GM18909 (cell line): Measurements from ENCODE around the gene LEMD1.
"Not testable (repeated sequence)": the region's sequence is repeated elsewhere in the genome, so short reads cannot be mapped to it uniquely, and the experiment has no call there.

Source experiments
- ATAC-seq: cut with Tn5 transposase; IDR thresholded peaks from one replicate; pipeline ENCODE4 v1.9.1; 2021; ENCODE audit warnings: mild to moderate bottlenecking; ENCODE audit not compliant: unreplicated experiment, poor library complexity

The LEMD1 gene

GRCh38 chr1:205387845-205388244 lies 34.0 kb downstream of the LEMD1 start:
- ATAC-seq: no peak

- not testable (repeated sequence) for ATAC-seq
Observed at GRCh38 chr1:205382990-205383389, 38.9 kb downstream of the LEMD1 start.

GRCh38 chr1:205382561-205382960 lies 39.3 kb downstream of the LEMD1 start:
- no peak for ATAC-seq

- ATAC-seq: no peak
Observed at GRCh38 chr1:205381305-205381704, 40.6 kb downstream of the LEMD1 start.

GRCh38 chr1:205380882-205381281 lies 41.0 kb downstream of the LEMD1 start:
- ATAC-seq: no peak

- ATAC-seq: no peak
Observed at GRCh38 chr1:205379056-205379455, 42.8 kb downstream of the LEMD1 start.

- ATAC-seq: no peak
Observed at GRCh38 chr1:205377355-205377754, 44.5 kb downstream of the LEMD1 start.

GRCh38 chr1:205376739-205377138 lies 45.1 kb downstream of the LEMD1 start:
- no peak for ATAC-seq

GRCh38 chr1:205375835-205376545 lies 45.9 kb downstream of the LEMD1 start:
- no peak for ATAC-seq

- ATAC-seq: no peak
Observed at GRCh38 chr1:205374210-205375078, 47.4 kb downstream of the LEMD1 start.

- ATAC-seq: no peak
Observed at GRCh38 chr1:205373798-205374175, 48.1 kb downstream of the LEMD1 start.

GRCh38 chr1:205373022-205373797 lies 48.6 kb downstream of the LEMD1 start:
- no peak for ATAC-seq

- no peak for ATAC-seq
Observed at GRCh38 chr1:205371871-205372660, 49.8 kb downstream of the LEMD1 start.

GRCh38 chr1:205370780-205371179 lies 51.1 kb downstream of the LEMD1 start:
- no peak for ATAC-seq

GRCh38 chr1:205369701-205370123 lies 52.1 kb downstream of the LEMD1 start:
- no peak for ATAC-seq

GRCh38 chr1:205368478-205368877 lies 53.4 kb downstream of the LEMD1 start:
- no peak for ATAC-seq

- no peak for ATAC-seq
Observed at GRCh38 chr1:205365945-205366463, 55.9 kb downstream of the LEMD1 start.

- ATAC-seq: not testable (repeated sequence)
Observed at GRCh38 chr1:205365086-205365485, 56.8 kb downstream of the LEMD1 start.

- ATAC-seq: no peak
Observed at GRCh38 chr1:205360891-205361290, 61.0 kb downstream of the LEMD1 start.
